Measurements from ENCODE around the gene ITIH4.

GRCh38 chr3:52801839-52802238, 28.6 kb downstream of the ITIH4 start:
- no peak for TF ChIP-seq POLR2A (IDR thresholded peaks at IDR 0.05)
- TF ChIP-seq CTCF (IDR thresholded peaks at IDR 0.05) = no peak

All from heart left ventricle (tissue), 13 donors.